Astrocyte of the spinal cord (primary cell): Measurements from ENCODE around the gene CAMK2N2.

Experiments used
- DNase-seq: peaks from one replicate; pipeline ENCODE4 v3.0.0; 2011; ENCODE audit warnings: low read depth, low spot score
- H3K4me3 ChIP-seq: 2 replicates; pipeline ENCODE4 v1.5.1; 2011; ENCODE audit warnings: low read depth, mild to moderate bottlenecking, low read length, moderate library complexity
- in situ Hi-C: cut with HindIII; loops from 2 replicates; pipeline ENCODE4 v1.10.0; 2017; ENCODE audit warnings: low sequenced_read_pairs
- TF ChIP-seq, protein P1 (sequence below): IDR thresholded peaks from 2 replicates; pipeline ENCODE4 v1.5.1; 2012; ENCODE audit warnings: low read depth, mild to moderate bottlenecking, low read length, inconsistent platforms

Gene CAMK2N2

DNA sequence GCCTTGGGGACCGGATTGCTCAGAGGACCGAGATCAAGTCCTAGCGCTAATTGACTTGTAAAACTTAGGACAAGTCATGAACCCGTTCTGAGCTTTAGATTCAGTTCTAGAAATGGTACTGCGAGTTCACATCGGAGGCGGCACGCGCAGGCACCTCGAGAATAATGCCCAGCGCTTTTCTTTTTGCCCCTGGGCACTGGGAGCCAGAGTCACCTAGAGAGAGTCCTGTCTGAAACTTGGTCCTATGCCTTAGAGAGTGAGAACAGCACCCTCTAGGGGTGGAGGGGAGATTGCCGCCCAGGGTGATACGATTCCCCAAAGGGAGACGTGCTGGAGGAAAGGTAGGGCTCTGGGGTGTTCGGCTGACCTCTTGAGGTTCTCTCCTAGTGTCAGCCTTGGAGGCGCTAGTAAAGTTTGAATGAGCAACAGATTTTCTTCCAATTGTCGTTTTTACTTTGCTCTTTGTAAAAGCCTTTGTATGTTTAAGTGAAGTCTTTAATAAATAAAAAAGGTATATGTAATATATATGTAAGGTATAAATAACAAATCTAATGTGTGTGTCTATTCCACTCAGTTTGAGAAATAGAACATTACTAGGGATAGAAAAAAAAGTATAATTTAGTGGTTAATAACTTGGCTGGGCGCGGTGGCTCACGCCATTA is 11.1 kb downstream of the CAMK2N2 start:
- TF ChIP-seq, protein P1, sequence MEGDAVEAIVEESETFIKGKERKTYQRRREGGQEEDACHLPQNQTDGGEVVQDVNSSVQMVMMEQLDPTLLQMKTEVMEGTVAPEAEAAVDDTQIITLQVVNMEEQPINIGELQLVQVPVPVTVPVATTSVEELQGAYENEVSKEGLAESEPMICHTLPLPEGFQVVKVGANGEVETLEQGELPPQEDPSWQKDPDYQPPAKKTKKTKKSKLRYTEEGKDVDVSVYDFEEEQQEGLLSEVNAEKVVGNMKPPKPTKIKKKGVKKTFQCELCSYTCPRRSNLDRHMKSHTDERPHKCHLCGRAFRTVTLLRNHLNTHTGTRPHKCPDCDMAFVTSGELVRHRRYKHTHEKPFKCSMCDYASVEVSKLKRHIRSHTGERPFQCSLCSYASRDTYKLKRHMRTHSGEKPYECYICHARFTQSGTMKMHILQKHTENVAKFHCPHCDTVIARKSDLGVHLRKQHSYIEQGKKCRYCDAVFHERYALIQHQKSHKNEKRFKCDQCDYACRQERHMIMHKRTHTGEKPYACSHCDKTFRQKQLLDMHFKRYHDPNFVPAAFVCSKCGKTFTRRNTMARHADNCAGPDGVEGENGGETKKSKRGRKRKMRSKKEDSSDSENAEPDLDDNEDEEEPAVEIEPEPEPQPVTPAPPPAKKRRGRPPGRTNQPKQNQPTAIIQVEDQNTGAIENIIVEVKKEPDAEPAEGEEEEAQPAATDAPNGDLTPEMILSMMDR = peak; percentile 96
- peak overlapping the region; percentile 87 for H3K4me3 ChIP-seq
- in situ Hi-C loops = no loop called here
- DNase-seq = peak; percentile 88

DNA sequence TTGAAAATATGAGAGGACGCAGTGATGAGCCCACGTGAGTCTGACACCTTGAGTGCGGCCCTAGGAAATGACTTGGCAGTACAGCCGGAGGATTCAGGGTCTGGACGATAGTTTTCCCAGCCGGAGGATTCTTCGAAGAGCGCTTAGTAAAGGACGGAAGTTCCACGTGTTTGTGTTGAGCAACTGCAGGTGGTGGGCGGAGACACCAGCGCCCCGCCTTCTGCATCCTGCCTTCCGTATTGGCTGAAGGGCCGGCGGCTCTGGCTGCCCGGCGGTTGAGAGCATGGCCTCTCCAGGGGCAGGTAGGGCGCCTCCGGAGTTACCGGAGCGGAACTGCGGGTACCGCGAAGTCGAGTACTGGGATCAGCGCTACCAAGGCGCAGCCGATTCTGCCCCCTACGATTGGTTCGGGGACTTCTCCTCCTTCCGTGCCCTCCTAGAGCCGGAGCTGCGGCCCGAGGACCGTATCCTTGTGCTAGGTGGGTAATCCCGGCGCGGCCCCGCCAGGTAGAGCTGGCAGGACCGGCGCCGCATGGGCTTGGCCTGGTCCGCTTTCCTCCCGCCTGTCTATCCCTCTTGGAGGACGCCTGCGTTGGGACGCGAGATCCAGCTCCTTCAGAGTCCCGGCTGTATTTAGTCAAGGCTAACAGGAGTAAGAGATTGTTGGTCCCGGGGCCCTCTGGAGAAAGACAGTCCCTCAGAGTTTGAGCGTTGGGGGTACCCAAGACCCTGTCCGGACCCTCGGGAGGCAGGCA is 11.8 kb downstream of the CAMK2N2 start, which contains the start of gene EEF1AKMT4:
Gene EEF1AKMT4, plus strand, starts transcription at position 261 of the 755 bp plus-strand sequence. Its CDS starts 23 bp downstream, at position 284.
- H3K4me3 ChIP-seq = peak within 1 kb of the TSS; percentile 87
- peak; percentile 98 for DNase-seq
- TF ChIP-seq, protein P1 = peak; percentile 53
- in situ Hi-C loops = no loop called here

DNA sequence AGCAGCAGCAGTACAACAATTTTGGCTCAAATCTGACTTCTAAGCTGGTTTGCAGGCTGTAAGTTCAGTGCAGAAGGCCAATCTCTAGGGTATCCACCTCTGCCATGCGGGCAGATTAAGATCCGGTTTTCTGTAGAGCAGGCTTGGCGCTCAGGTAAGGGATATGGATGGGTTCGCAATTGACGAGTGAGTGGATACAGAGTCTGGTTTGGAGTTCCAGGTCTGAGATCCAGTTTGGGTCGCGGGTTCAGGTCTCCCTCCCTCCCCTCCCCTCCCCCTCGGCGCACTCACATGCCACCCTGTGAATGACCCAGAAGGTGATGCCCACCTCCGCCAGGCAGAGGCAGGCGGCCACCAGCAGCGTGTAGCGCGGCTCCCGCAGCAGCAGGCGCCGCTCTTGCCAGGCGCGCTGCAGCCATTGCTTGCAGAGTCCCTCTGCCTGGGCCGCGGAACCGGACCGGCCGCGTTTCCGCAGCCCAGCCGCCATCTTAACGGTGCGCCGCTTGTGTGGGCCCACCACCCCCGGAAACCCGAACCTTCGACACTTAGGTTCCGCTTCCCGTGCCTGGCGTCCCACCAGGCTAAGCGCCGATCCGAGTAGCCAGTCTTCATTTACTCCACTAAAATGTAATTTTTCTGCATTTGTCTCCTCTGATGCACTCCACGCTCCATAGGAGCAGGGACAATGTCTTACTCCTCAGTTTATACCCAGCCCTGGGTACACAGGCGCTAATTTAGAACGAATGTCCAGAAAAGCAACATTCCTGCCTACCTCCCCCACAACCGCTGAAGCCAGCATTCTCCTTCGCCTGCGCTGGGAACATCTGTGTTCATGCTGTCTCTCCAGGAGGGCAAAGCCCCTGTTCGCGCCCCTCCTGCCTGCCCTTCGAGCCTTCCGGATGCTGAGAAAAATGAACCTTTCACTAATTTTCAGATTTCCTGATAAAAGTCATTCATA is 12.6 kb downstream of the CAMK2N2 start, which contains the start of gene ALG3:
Gene ALG3, minus strand, starts transcription at position 509 of the 958 bp plus-strand sequence. Its CDS starts 22 bp downstream, at position 487.
- in situ Hi-C loops = no loop called here
- H3K4me3 ChIP-seq = peak within 1 kb of the TSS; percentile 87
- TF ChIP-seq, protein P1 = no peak
- DNase-seq = peak; percentile 90

DNA sequence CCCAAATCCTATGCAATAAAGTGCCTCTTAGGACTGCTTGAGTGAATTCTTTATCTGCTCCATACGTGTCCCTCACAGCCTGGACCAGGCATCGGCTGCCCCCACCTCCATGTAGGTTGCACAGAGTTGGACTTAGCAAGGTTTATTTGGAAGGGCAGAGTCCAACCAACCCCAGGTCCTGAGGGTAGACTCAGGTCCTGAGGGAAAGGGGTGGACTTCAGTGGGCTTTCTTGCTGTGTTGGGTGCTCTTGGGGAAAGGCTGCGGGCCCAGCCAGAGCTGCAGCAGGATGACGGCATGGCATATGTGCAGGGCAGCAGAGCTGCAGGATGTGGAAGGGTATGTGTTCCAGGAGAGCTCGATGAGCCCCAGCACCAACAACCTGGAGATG is 19.1 kb downstream of the CAMK2N2 start:
- in situ Hi-C loops = no loop called here
- no peak overlapping the region for H3K4me3 ChIP-seq

DNA sequence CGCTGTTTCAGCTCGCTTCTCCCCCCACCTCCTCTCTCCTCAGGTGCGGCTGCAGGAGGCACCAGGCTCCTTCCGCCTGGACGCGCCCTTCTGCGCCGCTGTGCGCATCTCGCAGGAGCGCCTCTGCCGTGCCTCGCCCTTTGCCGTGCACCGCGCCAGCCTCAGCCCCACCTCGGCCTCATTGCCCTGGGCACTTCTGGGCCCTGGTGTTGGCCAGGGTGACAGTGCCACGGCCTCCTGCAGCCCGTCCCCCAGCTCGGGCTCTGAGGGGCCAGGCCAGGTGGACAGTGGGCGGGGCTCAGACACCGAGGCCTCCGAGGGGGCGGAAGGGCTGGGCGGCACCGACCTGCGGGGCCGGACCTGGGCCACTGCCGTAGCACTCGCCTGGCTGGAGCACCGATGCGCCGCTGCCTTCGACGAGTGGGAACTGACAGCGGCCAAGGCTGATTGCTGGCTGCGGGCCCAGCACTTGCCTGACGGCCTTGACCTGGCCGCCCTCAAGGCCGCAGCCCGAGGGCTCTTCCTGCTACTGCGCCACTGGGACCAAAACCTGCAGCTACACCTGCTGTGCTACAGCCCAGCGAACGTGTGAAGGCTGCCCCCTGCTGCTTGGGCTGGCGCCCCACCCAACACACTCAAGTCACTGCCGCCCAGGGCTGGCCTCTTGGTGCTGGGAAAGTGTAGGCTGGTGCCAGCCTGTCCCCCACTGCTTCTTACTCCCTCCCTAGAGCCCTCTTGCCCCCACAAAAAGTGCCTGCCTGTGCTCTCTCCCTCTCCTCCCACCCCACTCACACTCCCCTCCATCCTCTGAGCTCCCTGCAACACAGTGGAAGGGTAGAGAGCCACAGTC is 19.7 kb downstream of the CAMK2N2 start:
- H3K4me3 ChIP-seq = no peak overlapping the region
- DNase-seq = peak; percentile 26
- in situ Hi-C loops = no loop called here
- TF ChIP-seq, protein P1 = peak; percentile 59

More for the DNA sequence above, 19.1 kb downstream of the CAMK2N2 start:
- TF ChIP-seq, protein P1 = no peak
- DNase-seq = no peak
